UCSD-AML1 (cell line): ENCODE results near the gene FUBP3.

Experiments
- DNase-seq: peaks from one replicate; lab custom pipeline; 2025; ENCODE audit not compliant: unreplicated experiment; lab: John Stamatoyannopoulos, UW

The FUBP3 gene

DNA sequence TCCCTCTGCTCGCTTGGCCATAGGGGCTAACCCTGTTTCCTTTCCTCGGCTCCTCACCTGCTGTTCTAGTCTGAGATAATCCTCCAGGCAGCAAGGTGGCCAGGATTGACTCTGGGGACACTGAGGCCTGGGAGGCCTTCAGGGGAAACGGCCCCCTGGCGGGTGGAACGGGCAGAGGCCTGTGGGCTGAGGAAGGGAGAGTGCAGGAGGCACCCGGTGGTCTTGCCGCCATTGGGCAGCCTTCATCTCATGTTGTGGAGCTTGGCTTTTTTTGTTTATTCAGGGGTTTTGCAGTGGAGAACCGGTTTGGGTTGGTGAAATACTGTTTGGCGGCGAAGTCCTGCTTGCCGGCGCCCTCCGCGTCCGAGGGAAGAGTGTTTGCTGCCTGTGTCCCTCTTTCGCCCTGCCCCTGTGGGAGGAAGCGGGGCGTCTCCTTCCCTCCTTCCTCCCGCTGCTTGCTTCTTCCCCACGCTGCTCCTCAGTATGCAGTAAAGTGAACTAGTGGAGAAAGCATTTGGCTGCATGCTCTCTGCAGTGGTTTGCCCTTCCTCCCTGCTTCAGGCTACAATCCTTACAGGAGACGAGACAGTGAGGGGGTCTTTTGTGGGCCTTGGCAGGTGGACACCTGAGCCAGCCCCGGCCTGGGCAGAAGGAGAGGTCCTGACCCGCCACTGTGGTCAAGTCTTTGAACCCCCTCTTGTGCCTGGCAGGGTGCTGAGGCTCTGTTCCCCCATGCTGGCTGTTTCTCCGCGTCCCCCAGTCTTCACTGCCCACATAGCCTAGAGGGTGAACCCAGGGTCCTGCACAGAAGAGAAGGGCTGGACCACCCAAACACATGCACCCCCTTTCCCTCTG lies 54.2 kb downstream of the FUBP3 start:
- no peak for DNase-seq

DNA sequence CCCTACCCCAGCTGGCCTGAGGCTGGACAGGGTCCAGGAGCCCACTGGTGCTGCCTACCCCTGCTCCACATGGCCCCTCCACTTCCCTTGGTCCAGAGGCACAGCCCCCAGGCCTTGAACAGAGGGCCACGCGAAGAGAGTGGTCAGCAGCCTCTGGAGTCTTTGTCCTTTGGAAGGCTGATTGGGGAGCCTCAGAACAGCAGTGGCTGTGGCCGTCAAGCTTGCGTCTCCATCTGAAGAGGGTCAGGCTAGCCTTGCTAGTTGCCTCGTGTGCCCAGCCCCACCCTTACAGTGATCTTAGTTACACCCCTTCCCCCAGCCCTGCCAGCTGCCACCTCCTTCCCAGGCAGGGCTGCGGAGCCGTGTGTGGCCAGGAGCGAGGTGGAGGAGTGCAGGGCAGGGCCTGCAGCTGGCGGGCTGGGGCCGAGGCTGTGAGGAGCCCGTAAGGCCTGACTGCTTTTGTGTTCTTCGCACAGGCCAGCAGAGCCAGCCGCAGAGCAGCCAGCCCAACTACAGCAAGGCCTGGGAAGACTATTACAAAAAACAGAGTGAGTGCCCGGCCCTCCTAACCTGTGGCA lies 54.9 kb downstream of the FUBP3 start:
- DNase-seq, result no peak

GRCh38 chr9:130634801-130635200 lies 55.4 kb downstream of the FUBP3 start:
- no peak for DNase-seq

DNA sequence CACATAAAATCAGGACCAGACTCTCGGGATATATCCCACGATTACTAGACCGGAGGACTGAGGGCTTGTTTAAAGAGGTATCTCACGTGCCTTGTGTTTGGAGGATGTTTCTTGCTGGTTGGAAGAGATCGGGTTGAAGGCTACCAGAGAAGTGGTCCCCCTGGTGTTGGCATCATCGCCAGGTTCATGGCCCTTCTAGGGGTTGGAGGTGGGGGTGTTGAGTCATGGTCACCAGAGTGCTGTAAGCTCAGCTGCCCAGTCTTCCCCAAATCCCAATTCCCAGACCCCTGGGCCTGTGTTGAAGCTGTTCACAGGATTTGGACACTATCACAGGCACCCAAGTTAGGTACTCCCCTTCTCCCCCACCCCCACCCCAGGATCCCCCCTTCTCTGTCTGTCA lies 55.9 kb downstream of the FUBP3 start:
- DNase-seq, result no peak

DNA sequence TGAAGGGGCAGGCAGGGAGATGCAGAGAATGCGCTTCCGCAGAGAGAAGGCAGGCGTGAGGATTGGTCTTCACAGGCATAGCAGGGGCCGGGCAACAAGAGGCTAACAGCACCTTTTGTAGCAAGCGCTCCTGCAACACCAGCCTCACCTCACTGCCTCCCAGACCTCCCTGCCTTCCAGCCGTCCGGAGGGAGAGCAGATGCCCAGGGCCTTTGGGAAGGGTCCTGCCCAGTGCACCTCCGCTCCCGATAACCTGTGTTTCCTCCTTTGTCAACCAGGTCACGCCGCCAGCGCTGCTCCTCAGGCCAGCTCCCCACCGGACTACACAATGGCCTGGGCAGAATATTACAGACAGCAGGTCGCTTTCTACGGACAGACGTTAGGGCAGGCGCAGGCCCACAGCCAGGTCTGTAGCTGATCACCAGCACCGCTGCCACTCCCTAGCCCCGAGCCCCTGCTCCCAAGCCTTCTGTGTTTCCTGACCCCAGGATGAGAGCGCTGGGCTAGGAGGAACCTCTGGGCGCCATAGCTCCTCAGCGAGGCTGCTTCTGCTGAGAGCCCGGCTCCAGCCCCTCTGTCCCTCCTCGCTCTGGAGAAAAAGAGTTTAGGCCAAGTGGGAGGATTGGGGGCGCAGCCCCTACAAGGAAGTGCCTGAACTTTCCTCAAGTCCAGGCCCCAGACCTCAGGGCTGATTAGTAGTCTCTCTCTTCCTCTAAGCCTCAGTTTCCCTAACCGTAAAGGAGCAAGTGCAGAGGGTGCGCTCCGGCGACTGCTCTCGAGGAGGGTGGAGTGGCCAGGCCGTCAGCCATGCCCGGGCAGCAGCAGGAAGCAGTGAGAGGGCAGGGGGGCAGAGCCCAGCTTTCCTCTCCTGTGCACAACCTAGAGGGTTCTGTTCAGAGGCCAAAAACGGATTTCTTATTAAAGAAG lies 56.6 kb downstream of the FUBP3 start:
- DNase-seq, result no peak

DNA sequence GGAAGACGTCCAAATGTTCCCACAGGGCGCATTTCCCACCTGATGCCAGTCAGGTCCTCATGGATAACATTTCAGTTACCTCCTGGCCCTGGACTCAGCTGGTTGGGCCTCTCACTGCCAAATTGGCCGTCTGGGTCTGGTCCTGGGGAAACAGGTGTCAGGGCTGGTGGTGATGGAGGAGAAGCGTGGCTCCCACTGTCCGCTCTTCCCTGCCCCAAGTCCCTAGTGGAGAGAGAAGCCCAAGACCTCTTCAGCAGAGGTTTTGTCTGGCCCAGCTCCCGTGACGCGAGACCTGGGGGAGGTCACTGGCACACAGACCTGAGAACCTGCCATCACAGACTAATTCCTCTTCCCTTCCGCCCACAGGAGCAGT lies 57.3 kb downstream of the FUBP3 start:
- no peak for DNase-seq

GRCh38 chr9:130638284-130639123 lies 59.1 kb downstream of the FUBP3 start:
- no peak for DNase-seq

DNA sequence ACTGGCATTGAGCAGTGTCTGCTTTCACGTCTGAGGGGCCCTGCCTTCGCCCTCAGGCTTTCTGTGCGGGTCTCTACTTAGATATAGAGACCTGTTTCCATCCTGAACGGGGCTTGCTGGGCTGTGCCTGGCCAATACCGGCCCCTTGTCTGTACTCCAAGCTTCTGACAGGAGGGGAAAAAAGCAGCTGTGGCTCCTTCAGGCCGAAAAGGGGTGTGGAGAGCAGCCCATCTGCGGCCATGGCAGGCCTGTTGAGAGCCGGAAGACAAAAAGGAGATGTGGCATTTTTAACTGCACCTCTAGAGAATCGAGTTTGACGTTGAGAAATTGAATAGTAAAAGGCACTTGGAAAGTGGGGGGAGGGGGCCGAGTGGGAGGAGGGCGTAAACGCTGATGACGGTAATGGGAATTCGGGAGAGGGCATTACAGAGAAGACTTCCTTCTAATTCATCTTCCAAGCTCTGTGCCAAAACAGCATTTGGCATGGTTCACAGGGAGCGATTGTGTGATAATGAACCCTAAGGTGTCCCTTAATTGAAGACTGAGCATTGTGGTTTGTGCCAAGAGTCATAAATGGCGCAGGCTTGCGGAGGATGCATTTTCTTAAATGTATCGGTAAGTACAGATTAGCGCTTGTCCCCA lies 59.9 kb downstream of the FUBP3 start:
- no peak for DNase-seq

GRCh38 chr9:130639866-130640555 lies 60.6 kb downstream of the FUBP3 start:
- DNase-seq, result no peak

- DNase-seq, result no peak
Measured at GRCh38 chr9:130640681-130641080, 61.3 kb downstream of the FUBP3 start.

DNA sequence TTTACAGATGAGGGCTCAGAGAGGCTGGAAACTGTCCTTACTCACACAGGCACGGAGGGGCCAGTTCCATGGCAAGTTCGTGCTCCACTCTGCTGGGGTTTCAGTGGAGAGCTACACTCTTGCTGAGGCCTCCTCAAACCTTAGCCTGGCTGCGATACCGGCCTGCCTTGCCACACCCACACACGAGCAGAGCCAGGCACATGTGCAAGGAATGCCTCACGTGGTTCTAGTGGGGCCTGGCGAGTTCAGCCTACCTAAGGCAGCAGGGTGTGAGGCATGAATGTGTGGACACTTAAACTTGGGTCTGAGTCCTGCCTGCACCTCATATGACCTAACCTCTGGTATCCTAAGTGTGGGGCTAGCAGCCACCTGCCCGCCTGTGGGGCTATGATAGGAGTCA lies 63.5 kb downstream of the FUBP3 start:
- no peak for DNase-seq

- no peak for DNase-seq
Measured at GRCh38 chr9:130651221-130651620, 71.8 kb downstream of the FUBP3 start.

GRCh38 chr9:130651752-130652151 lies 72.4 kb downstream of the FUBP3 start:
- no peak for DNase-seq

DNA sequence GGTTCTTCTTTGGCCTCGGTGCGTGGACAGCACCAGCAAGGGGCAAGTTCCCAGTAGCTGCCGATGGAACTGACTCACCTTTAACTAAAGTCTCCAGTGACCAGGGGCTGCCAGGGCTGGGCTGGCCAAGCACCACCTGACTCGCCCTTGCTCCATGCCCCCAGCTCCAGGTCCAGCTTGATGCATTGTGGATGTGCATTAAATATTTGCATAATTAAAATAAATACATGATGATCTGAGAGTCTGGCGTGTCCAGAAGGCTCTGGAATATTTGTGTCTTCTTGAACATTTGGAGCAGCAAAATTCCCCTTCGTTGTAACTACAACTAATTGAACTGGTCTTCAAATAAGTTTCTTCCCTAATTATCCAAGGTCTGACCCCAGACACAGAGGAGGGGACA lies 75.5 kb downstream of the FUBP3 start:
- no peak for DNase-seq

DNA sequence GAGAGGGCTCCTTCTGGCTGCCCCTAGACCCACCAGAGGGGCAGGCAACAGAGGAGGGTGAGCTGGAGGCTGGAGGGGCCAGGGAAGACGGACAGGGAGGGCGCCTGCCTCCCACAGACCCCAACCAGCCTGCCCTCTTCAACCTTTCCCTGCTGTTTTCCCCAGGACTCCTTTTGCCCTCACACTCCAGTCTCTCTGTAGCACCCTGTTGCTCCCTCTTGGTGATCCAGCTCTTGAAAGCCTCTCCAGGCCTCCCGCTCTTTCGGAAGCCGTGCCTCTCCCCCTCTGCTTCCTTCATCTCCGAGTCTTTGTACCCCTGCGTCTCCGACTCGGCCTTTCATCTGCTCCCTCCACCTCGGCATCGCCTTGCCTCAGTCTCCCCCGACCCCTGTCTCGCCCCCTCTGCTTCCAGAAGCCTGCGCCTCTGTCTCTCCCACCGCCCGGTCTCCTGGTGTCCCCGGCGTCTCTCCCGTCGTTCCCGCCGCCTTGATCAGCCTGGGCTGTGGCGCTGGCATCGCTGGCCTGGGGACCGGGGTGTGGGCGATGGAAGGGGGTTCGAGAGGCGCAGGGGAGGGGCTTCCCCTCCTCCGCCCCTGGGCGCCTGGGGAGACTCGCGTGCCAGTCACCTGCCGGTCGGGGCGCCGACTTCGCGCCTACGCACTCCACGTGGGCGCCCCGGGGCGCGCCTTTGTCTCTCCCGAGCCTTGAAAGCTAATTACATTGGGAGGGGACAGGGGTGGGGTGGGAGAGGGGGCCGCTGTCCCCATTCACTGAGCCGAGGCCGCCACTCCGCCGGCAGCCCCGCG lies 79.7 kb downstream of the FUBP3 start:
- DNase-seq, result no peak

DNA sequence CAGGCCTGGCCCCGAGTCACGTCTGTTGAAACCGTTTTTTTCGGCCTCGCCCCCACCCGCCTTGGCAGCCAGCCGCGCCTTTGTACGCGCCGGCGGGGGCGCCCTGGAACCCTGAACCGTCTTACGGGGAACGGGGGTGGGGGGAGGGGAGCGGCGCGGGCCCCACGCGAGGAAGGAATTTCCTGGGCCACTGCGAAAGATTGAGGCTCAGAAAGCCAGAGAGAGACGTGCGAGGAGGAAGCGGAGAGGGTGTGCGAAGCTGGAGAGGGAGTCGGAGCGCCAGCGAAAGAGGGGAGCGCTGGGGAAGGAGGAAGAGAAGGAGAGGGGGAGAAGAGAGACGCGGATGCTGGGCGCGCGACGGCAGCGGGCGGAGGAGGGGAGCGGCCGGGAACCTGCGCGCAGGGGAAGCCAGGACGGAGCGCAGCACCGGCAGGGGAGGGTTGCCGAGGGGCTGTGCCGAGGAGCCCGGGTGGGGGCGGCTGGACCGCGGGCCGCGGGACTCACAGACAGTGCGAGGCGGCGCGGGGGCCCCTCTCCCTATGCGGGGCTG lies 80.4 kb downstream of the FUBP3 start:
- DNase-seq, result no peak

DNA sequence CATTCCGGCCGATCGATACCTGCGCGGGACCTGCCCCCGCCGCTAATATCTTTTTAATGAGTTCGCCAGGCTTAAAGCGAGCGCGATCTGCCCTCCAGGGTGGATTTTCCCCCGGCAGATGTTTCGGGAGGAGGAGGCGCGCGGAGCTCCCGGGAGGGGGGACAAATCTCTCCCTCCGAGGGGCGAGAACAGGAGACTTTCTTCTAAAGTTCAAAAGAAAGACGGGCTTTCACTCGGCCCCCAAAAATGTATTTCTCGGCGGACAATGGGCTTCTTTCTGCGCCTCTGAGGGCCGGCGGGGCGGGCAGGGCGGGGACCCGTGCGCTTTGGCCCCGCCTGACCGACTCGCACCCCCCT lies 80.9 kb downstream of the FUBP3 start:
- DNase-seq, result no peak

GRCh38 chr9:130660683-130661450 lies 81.5 kb downstream of the FUBP3 start:
- no peak for DNase-seq
